Naive B cell (primary cell): ENCODE measurements around the gene KCNK4. TPM values are rescaled to one million over a fixed set of nuclear protein-coding genes. Genes with fewer than 3 reads are reported as not detected.
"Not testable (repeated sequence)": the region's sequence is repeated elsewhere in the genome, so short reads cannot be mapped to it uniquely, and the experiment has no call there.

ENCODE experiments used
- ATAC-seq, 2 donors: fragments of 150-1000 bp; cut with Tn5 transposase; 2 replicates each; pipeline ENCODE4 v1.10.0; 2021; ENCODE audit warnings: low read depth in 2 of 2, mild to moderate bottlenecking in 2 of 2, moderate library complexity in 2 of 2
- DNase-seq: peaks from one replicate; pipeline ENCODE4 v3.0.0; 2022
- H3K27ac Mint-ChIP-seq, 6 donors: one replicate each; pipeline ENCODE4 v1.8.0; 2020 to 2022; ENCODE audit warnings: mild to moderate bottlenecking in 6 of 6, mixed read lengths in 6 of 6, moderate library complexity in 5 of 6, inconsistent platforms in 2 of 6
- H3K27me3 Mint-ChIP-seq, 3 donors: one replicate each; pipeline ENCODE4 v1.8.0; 2021 to 2022; ENCODE audit warnings: mixed read lengths in 3 of 3, mild to moderate bottlenecking in 1 of 3
- H3K36me3 Mint-ChIP-seq, 2 donors: one replicate each; pipeline ENCODE4 v1.8.0; 2020 to 2022; ENCODE audit warnings: mixed read lengths in 2 of 2, inconsistent platforms in 1 of 2, mild to moderate bottlenecking in 1 of 2
- H3K4me1 Mint-ChIP-seq, 3 donors: one replicate each; pipeline ENCODE4 v1.8.0; 2020 to 2022; ENCODE audit warnings: mixed read lengths in 3 of 3, inconsistent platforms in 1 of 3, mild to moderate bottlenecking in 1 of 3, moderate library complexity in 1 of 3
- H3K4me3 Mint-ChIP-seq, 8 donors: one replicate each; pipeline ENCODE4 v1.8.0; 2020 to 2022; ENCODE audit warnings: mild to moderate bottlenecking in 8 of 8, mixed read lengths in 8 of 8, moderate library complexity in 8 of 8, inconsistent platforms in 2 of 8
- H3K9me3 Mint-ChIP-seq, 7 donors: one replicate each; pipeline ENCODE4 v1.8.0; 2020 to 2022; ENCODE audit warnings: mixed read lengths in 7 of 7, mild to moderate bottlenecking in 5 of 7, inconsistent platforms in 2 of 7, moderate library complexity in 1 of 7
- polyA plus RNA-seq, 6 donors: library from polyadenylated mRNA; unstranded; fragments of 300-500 nt; fragmentation: Illumina TruSeq; gene quantifications; one replicate each; pipeline ENCODE4 v1.2.3, GENCODE V29; 2021; ENCODE audit warnings: low read depth in 6 of 6

Gene KCNK4
- not detected for polyA plus RNA-seq

GRCh38 chr11:64291262-64291751 lies at the start of gene KCNK4:
KCNK4 (plus strand) TSS chr11:64291302; CDS start chr11:64293019, 1,717 bp downstream.
- Mint-ChIP-seq H3K27me3 (peaks cover 34 to 51% (median 38%) of the 10 kb centered on the region in 3 donors), H3K27ac (peak within 1 kb of the TSS in 3 of 6 donors; percentile 19 to 62 (median 22)), H3K4me1 (peaks cover 15 to 19% (median 16%) of the 10 kb centered on the region in 3 donors), H3K36me3 (peaks cover 0 to 7% of the 10 kb centered on the region in 2 donors), H3K4me3 (peak within 1 kb of the TSS; percentile 56 to 88 (median 80)), H3K9me3 (no peaks in the 10 kb centered on the region)
- DNase-seq (no peak), ATAC-seq (no peak)

GRCh38 chr11:64241491-64242374 lies 49.4 kb upstream of the KCNK4 start:
- peak overlapping the region; percentile 99 to 100 (median 100) for H3K27ac Mint-ChIP-seq
- no peaks in the 10 kb centered on the region for H3K36me3 Mint-ChIP-seq
- H3K4me3 Mint-ChIP-seq: peak overlapping the region; percentile 87 to 97 (median 91)
- no peaks in the 10 kb centered on the region for H3K27me3 Mint-ChIP-seq
- DNase-seq (no peak), ATAC-seq (no peak)
- H3K4me1 Mint-ChIP-seq: peaks cover 36 to 72% (median 69%) of the 10 kb centered on the region in 3 donors
- H3K9me3 Mint-ChIP-seq: no peaks in the 10 kb centered on the region

DNA sequence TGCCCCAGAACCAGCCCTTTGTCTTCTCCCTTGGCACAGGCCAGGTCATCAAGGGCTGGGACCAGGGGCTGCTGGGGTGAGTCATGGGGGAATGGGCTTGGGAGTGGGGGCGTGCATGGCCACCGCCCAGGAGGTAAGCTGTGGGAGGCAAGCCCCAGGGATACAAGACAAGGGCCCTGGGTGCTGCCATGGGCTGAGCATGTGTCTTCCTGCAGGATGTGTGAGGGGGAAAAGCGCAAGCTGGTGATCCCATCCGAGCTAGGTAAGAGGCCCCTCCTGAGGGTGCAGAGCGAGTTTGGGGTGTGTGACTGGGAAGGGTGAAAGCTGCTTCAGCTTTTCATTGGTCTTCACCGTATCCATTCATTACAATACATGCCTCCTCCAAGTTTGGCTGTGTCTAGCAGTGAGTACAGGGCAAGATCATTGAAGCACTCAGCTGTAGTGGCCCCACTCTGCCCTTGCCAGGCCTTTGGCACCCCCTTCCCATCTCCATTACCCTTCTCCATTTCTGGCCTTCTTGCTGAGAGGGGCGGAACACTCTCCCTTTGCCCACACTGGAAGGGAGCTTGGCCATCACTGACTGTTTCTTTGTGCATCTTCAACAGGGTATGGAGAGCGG lies 47.8 kb upstream of the KCNK4 start:
- ATAC-seq (no peak), DNase-seq (no peak)
- Mint-ChIP-seq H3K27me3 (no peaks in the 10 kb centered on the region), H3K4me1 (peaks cover 43 to 75% (median 64%) of the 10 kb centered on the region in 3 donors), H3K27ac (peak overlapping the region in 3 of 6 donors; percentile 40 to 64 (median 44)), H3K4me3 (peak overlapping the region; percentile 55 to 95 (median 84)), H3K36me3 (no peaks in the 10 kb centered on the region), H3K9me3 (no peaks in the 10 kb centered on the region)

DNA sequence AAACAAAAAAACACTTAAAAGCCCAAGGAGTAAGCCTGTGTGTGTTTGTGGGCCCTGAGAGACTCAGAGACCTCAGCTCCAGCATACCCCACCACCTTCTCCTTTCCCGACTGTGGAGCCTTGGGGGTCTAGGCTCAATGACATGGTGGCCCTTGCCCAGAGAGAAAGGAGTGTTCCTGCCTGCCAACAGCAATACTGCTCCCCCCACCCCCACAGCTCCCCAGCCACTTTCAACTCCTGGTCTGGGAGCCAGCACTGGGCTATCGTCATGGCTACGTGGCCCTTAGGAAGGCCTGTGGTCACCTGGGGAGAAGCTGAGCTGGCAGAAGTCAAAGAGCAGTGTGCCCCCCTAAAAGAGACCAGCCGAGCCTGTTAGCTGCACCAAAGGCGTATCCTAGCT lies 47.0 kb upstream of the KCNK4 start:
- H3K4me1 Mint-ChIP-seq: peaks cover 43 to 73% (median 56%) of the 10 kb centered on the region in 3 donors
- ATAC-seq: no peak
- no peak for DNase-seq
- peak overlapping the region in 3 of 6 donors; percentile 24 to 64 (median 33) for H3K27ac Mint-ChIP-seq
- H3K27me3 Mint-ChIP-seq: no peaks in the 10 kb centered on the region
- H3K36me3 Mint-ChIP-seq: no peaks in the 10 kb centered on the region
- no peaks in the 10 kb centered on the region for H3K9me3 Mint-ChIP-seq
- peak overlapping the region in 6 of 8 donors; percentile 8 to 91 (median 52) for H3K4me3 Mint-ChIP-seq

DNA sequence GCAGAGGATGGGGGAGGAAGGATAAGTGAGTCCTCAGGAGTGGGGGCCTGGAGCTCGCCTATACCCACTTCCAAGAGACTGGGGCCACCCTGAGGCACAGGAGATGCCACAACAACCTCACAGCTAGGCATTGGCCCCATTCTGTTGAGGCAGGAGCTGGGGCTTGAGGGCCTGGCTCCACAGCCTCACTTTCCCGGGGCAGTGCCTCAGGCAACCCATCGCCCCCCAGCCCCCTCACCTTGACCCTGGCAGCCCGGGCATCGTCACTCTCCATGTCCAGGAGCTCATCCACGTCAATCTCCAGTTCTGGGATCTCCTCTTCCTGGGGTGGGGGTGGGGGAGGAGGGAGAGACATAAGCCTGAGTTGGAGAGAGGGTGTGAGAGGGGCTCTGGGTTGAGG lies 46.1 kb upstream of the KCNK4 start:
- Mint-ChIP-seq H3K9me3 (no peaks in the 10 kb centered on the region), H3K4me3 (peak overlapping the region; percentile 56 to 95 (median 88)), H3K36me3 (no peaks in the 10 kb centered on the region), H3K27ac (peak overlapping the region in 4 of 6 donors; percentile 57 to 90 (median 76)), H3K27me3 (no peaks in the 10 kb centered on the region), H3K4me1 (peaks cover 39 to 74% (median 52%) of the 10 kb centered on the region in 3 donors)
- no peak for ATAC-seq
- DNase-seq: no peak

- H3K27me3 Mint-ChIP-seq: no peaks in the 10 kb centered on the region
- H3K9me3 Mint-ChIP-seq: no peaks in the 10 kb centered on the region
- H3K36me3 Mint-ChIP-seq: no peaks in the 10 kb centered on the region
- H3K4me1 Mint-ChIP-seq: peaks cover 35 to 69% (median 49%) of the 10 kb centered on the region in 3 donors
- peak; percentile 48 for DNase-seq
- peak overlapping the region; percentile 80 to 95 (median 92) for H3K27ac Mint-ChIP-seq
- ATAC-seq: no peak
- H3K4me3 Mint-ChIP-seq: peak overlapping the region; percentile 85 to 95 (median 90)
Measured at GRCh38 chr11:64245401-64245796, 45.7 kb upstream of the KCNK4 start.

DNA sequence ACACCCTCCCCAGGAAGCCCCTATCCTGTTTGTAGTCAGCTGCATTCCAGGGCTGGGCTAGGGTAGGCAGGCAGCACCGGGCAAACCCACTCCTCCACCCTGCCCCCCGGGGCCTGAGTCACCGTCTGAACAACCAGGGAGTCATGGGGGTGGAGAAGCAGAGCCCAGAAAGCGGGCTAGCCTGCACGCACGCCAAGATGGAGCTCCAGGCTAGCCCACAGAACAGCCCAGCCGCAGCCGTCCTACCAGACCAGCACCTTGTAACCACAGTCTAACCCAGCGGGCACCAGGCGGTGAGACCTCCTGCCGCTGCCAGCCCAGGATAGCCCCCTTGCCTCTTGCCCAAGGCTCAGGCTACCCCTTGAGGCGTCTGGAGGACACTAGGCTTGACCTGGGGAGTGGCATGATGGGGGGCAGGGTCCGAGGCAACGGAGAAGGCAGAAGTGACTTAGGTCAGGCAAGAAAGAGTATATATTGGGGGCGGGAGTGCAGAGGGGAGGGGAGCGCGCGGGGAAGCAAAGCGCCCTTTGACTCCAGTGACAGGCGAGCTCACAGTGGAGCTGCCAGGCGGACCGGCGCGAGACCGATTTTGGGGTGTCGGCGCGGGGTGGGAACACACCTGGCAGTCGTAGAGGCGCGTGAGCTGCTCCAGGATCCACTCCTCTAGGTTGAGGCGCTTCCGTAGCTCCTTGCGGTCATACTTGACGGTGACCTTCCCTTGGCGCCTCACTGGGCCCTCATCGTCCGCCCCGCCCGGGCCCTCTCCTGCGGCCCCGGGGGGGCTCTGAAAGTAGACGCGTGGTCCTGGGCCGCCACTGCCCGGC lies 45.1 kb upstream of the KCNK4 start:
- Mint-ChIP-seq H3K27me3 (no peaks in the 10 kb centered on the region), H3K27ac (peak overlapping the region; percentile 89 to 96 (median 94)), H3K4me3 (peak overlapping the region; percentile 85 to 95 (median 90)), H3K4me1 (peaks cover 34 to 70% (median 45%) of the 10 kb centered on the region in 3 donors), H3K36me3 (no peaks in the 10 kb centered on the region), H3K9me3 (no peaks in the 10 kb centered on the region)
- ATAC-seq (no peak), DNase-seq (peak; percentile 50)

DNA sequence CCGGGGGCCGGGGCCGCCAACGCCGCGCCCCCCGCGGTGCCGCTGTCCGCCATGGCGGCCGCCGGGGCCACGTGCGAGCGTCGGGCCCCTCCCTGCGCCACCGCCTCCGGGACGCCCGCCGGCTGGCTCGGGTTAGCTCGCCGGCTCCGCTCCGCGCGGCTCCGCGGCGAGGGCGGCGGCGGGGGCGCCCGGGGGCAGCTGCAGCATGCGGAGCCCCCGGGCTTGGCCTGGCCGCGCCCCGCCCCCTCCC lies 44.6 kb upstream of the KCNK4 start:
- H3K36me3 Mint-ChIP-seq, H3K27me3 Mint-ChIP-seq, H3K9me3 Mint-ChIP-seq, DNase-seq: not testable (repeated sequence)
- Mint-ChIP-seq H3K4me1 (peaks cover 29 to 67% (median 42%) of the 10 kb centered on the region in 3 donors), H3K27ac (peak overlapping the region in 2 of 6 donors; percentile 90 to 91), H3K4me3 (peak overlapping the region; percentile 85 to 94 (median 92))
- peak; percentile 20 to 24 for ATAC-seq

DNA sequence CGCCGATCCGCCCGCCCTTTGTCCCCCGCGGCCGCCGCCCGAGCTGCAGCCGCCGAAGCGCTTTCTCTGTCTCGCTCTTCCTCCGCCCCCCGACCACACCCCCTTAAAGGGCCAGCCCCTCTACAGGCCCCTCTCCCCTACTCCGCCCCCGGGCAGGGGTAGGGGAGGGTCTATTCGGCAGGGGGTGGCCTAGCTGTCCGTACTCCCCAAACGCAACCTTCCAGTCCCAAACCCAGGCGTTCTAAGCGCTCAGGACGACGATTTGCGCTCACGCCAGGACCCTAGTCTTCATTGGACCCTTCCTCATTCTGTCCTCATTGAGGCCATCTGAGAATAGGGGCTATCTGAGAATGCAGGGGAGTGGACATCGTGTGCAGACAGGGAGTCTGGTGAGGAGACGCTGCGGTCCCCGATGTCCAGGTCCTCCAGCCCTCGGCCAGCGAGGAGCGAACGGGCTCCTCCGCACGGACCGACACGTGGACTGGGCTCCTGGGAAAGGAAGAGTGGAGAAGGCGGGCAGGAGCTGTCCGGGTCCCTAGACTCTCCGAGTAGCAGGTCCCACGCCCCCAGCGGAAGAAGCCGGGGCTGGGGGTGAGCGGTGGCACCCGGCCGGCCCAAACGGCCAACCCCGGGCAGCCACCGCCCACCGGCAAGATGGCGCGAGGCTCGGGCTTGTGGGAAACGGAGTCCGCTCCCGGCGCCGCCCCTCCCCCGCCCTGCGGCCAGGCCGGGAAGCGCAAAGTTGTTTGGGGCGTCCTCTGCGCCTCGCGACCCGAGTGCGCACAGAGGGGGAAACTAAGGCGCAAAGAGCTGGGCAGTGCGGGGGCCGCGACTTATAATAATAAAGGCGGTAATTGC lies 44.0 kb upstream of the KCNK4 start, which contains the start of gene PPP1R14B:
Gene PPP1R14B, minus strand, starts transcription at position 73 of the 858 bp plus-strand sequence. CDS start 270 bp downstream, outside the sequence.
- Mint-ChIP-seq H3K36me3 (no peaks in the 10 kb centered on the region), H3K4me3 (peak within 1 kb of the TSS; percentile 85 to 95 (median 92)), H3K9me3 (no peaks in the 10 kb centered on the region), H3K27ac (peak within 1 kb of the TSS; percentile 89 to 96 (median 94)), H3K27me3 (no peaks in the 10 kb centered on the region), H3K4me1 (peaks cover 32 to 68% (median 47%) of the 10 kb centered on the region in 3 donors)
- DNase-seq (peak; percentile 81), ATAC-seq (peak; percentile 69 to 71)

DNA sequence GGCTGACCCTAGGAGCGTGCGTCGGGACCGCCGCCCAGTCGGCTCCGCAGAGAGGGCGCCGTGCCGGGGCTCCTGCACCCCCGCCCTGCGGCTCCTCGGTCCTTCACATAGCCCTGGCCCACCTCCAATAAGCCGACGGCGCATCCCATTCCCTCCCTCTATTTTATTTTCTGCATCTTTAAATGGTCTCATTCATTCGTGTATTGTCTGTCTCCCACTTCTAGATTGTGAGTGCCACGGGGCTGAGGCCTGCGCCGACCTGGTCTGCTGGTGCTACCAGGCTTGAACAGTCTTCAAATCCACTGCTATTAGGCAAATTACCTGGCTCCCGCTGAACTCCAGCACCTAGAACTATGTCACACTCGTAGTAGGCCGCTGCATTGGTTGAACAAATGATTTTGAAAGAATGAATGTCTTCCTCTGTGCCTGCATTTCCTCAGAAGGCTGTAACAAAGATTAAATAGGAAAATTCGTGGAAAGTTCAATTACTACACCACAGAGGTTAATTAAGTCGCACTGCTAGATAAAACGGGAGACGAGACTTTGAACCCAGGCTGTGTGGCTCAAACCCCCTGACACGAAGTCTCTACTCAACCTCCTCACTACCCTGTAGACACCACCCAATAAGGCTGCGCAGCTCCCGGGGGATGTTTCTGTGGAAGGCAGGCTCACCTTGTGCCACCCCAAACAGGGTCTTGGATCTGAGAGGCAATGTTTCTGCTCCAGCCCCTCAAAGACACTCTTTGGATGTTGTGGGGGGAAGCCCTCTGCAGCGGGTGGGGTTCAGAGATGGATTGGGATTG lies 43.2 kb upstream of the KCNK4 start:
- Mint-ChIP-seq H3K36me3 (no peaks in the 10 kb centered on the region), H3K4me1 (peaks cover 36 to 64% (median 45%) of the 10 kb centered on the region in 3 donors), H3K27ac (peak overlapping the region in 4 of 6 donors; percentile 26 to 90 (median 84)), H3K27me3 (no peaks in the 10 kb centered on the region), H3K9me3 (no peaks in the 10 kb centered on the region), H3K4me3 (peak overlapping the region; percentile 72 to 93 (median 88))
- ATAC-seq: no peak
- no peak for DNase-seq

DNA sequence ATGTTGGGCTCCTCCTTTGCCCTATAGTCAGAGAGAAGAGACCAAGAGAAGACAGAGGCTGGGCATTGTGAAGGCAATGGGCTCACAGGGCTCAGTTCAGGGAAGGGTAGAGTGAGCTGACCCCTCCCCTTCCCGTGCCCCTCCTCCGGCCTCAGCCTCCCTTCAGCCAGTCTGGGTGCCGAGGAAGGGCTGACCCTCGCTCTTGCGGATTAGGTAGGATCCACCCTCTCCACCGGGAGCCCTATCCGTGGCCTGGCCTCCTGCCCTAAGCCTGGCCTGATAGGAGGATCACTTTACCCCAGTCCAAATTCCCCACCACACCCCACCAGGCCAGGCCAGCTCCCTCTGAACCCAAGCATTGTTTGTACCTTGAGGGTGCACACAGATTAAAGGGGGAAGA lies 42.5 kb upstream of the KCNK4 start:
- no peak overlapping the region for H3K27ac Mint-ChIP-seq
- H3K4me1 Mint-ChIP-seq: peaks cover 31 to 57% (median 42%) of the 10 kb centered on the region in 3 donors
- peak overlapping the region in 6 of 8 donors; percentile 34 to 93 (median 88) for H3K4me3 Mint-ChIP-seq
- H3K36me3 Mint-ChIP-seq: no peaks in the 10 kb centered on the region
- H3K27me3 Mint-ChIP-seq: no peaks in the 10 kb centered on the region
- no peaks in the 10 kb centered on the region for H3K9me3 Mint-ChIP-seq
- DNase-seq (no peak), ATAC-seq (no peak)
